ENCODE measurements around the gene AP1B1.
"Not testable (repeated sequence)": the region's sequence is repeated elsewhere in the genome, so short reads cannot be mapped to it uniquely, and the experiment has no call there.

DNA sequence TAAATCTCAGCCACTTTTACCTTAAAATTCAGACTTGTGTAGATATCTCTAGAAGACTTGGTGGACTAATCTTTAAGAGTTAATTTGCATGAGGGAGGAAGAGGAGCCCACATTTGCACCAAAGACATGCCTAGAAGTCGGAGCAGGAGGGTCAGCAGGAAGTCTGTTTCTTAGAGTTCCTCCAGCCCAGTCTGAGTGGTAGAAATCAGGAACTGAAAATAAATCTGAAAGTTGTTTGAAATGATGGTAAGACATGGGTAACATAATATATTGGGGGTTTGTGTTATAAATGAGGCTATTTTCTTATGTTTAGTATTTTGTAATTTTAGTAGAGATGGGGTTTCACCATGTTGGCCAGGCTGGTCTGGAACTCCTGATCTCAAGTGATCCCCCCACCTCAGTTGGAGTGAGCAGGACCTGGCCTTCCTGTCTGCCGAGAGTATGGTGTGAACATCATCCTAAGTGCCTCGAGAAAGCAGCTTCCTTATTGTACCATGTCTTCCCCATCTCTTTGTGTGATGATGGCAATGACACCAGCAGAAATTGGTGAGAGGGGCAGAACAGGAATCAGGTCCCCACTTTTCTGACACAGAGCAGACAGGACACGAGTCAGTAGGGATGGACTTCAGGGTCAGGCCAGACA, 23.3 kb upstream of the AP1B1 start:
- not testable (repeated sequence) for TF ChIP-seq CREB1 (IDR thresholded peaks at IDR 0.05); NANOG (IDR thresholded peaks at IDR 0.05; ENCODE audit: insufficient read depth, low read depth, low read length, poor library complexity, severe bottlenecking); SUZ12 (IDR thresholded peaks at IDR 0.05; ENCODE audit: low read length); RXRA (IDR thresholded peaks at IDR 0.05; ENCODE audit: insufficient read depth, low read depth, low read length); ATF2 (IDR thresholded peaks at IDR 0.05; ENCODE audit: low read length); CBX8 (IDR thresholded peaks at IDR 0.05; ENCODE audit: borderline replicate concordance, low read depth, low read length)
- TF ChIP-seq, protein P1, sequence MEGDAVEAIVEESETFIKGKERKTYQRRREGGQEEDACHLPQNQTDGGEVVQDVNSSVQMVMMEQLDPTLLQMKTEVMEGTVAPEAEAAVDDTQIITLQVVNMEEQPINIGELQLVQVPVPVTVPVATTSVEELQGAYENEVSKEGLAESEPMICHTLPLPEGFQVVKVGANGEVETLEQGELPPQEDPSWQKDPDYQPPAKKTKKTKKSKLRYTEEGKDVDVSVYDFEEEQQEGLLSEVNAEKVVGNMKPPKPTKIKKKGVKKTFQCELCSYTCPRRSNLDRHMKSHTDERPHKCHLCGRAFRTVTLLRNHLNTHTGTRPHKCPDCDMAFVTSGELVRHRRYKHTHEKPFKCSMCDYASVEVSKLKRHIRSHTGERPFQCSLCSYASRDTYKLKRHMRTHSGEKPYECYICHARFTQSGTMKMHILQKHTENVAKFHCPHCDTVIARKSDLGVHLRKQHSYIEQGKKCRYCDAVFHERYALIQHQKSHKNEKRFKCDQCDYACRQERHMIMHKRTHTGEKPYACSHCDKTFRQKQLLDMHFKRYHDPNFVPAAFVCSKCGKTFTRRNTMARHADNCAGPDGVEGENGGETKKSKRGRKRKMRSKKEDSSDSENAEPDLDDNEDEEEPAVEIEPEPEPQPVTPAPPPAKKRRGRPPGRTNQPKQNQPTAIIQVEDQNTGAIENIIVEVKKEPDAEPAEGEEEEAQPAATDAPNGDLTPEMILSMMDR (IDR thresholded peaks at IDR 0.05; ENCODE audit: control extremely low read depth in 1 of 3, insufficient read depth in 1 of 3, low read depth in 1 of 3, low read length in 3 of 3) = not testable (repeated sequence)
- TF ChIP-seq, protein P2, sequence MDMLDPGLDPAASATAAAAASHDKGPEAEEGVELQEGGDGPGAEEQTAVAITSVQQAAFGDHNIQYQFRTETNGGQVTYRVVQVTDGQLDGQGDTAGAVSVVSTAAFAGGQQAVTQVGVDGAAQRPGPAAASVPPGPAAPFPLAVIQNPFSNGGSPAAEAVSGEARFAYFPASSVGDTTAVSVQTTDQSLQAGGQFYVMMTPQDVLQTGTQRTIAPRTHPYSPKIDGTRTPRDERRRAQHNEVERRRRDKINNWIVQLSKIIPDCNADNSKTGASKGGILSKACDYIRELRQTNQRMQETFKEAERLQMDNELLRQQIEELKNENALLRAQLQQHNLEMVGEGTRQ (IDR thresholded peaks at IDR 0.05; ENCODE audit: low read length) = not testable (repeated sequence)

Data from H1 (cell line).